ENCODE measurements around the gene CATSPERE. TPM values are rescaled to one million over a fixed set of nuclear protein-coding genes. Genes with fewer than 3 reads are reported as not detected.
"Not testable (repeated sequence)": the region's sequence is repeated elsewhere in the genome, so short reads cannot be mapped to it uniquely, and the experiment has no call there.

Gene CATSPERE
- total RNA-seq, 1 donor, result 0.94 TPM

GRCh38 chr1:244651956-244652622 lies 191.0 kb downstream of the CATSPERE start:
- no peaks in the 10 kb centered on the region for H3K9me3 ChIP-seq (ENCODE audit: low read depth, low read length)
- peaks cover 23% of the 10 kb centered on the region for H3K4me1 ChIP-seq (ENCODE audit: insufficient read depth, low read length)
- H3K27me3 ChIP-seq (ENCODE audit: insufficient read depth, low read length), result no peaks in the 10 kb centered on the region
- H3K4me3 ChIP-seq (ENCODE audit: low read length), result peak overlapping the region; percentile 77

- H3K4me3 ChIP-seq (ENCODE audit: low read length), result peak within 1 kb of the TSS; percentile 77
- no peaks in the 10 kb centered on the region for H3K9me3 ChIP-seq (ENCODE audit: low read depth, low read length)
- H3K27me3 ChIP-seq (ENCODE audit: insufficient read depth, low read length), result no peaks in the 10 kb centered on the region
- peaks cover 23% of the 10 kb centered on the region for H3K4me1 ChIP-seq (ENCODE audit: insufficient read depth, low read length)
These were observed 191.8 kb downstream of the CATSPERE start, which contains the start of gene DESI2 for GRCh38 chr1:244652623-244653438. TSS of gene DESI2 (plus strand) at chr1:244653126. CDS start at chr1:244653314, 188 bp downstream.

GRCh38 chr1:244653439-244654107 lies 192.5 kb downstream of the CATSPERE start:
- Histone ChIP-seq H3K9me3 (ENCODE audit: low read depth, low read length) (no peaks in the 10 kb centered on the region), H3K4me3 (ENCODE audit: low read length) (peak overlapping the region; percentile 77), H3K27me3 (ENCODE audit: insufficient read depth, low read length) (no peaks in the 10 kb centered on the region), H3K4me1 (ENCODE audit: insufficient read depth, low read length) (peaks cover 23% of the 10 kb centered on the region)

GRCh38 chr1:244654108-244655038 lies 193.3 kb downstream of the CATSPERE start:
- peaks cover 23% of the 10 kb centered on the region for H3K4me1 ChIP-seq (ENCODE audit: insufficient read depth, low read length)
- H3K27me3 ChIP-seq (ENCODE audit: insufficient read depth, low read length), result no peaks in the 10 kb centered on the region
- peak overlapping the region; percentile 77 for H3K4me3 ChIP-seq (ENCODE audit: low read length)
- H3K9me3 ChIP-seq (ENCODE audit: low read depth, low read length), result no peaks in the 10 kb centered on the region

- Histone ChIP-seq H3K4me1 (ENCODE audit: insufficient read depth, low read length) (peaks cover 23% of the 10 kb centered on the region), H3K4me3 (ENCODE audit: low read length) (no peak overlapping the region), H3K9me3 (ENCODE audit: low read depth, low read length) (no peaks in the 10 kb centered on the region), H3K27me3 (ENCODE audit: insufficient read depth, low read length) (no peaks in the 10 kb centered on the region)
These were observed 194.1 kb downstream of the CATSPERE start for GRCh38 chr1:244655186-244655585.

GRCh38 chr1:244657421-244657820 lies 196.3 kb downstream of the CATSPERE start:
- Histone ChIP-seq H3K4me1 (ENCODE audit: insufficient read depth, low read length) (peaks cover 17% of the 10 kb centered on the region), H3K4me3 (ENCODE audit: low read length) (no peak overlapping the region)

GRCh38 chr1:244659694-244660093 lies 198.6 kb downstream of the CATSPERE start:
- Histone ChIP-seq H3K4me1 (ENCODE audit: insufficient read depth, low read length) (peaks cover 8% of the 10 kb centered on the region), H3K9me3 (ENCODE audit: low read depth, low read length) (no peaks in the 10 kb centered on the region), H3K27me3 (ENCODE audit: insufficient read depth, low read length) (no peaks in the 10 kb centered on the region), H3K4me3 (ENCODE audit: low read length) (no peak overlapping the region)

More at GRCh38 chr1:244657421-244657820, 196.3 kb downstream of the CATSPERE start:
- H3K27me3 ChIP-seq (ENCODE audit: insufficient read depth, low read length), result no peaks in the 10 kb centered on the region
- H3K9me3 ChIP-seq (ENCODE audit: low read depth, low read length), result no peaks in the 10 kb centered on the region

GRCh38 chr1:244660595-244660994 lies 199.5 kb downstream of the CATSPERE start:
- no peaks in the 10 kb centered on the region for H3K27me3 ChIP-seq (ENCODE audit: insufficient read depth, low read length)
- H3K4me3 ChIP-seq (ENCODE audit: low read length), result no peak overlapping the region
- no peaks in the 10 kb centered on the region for H3K9me3 ChIP-seq (ENCODE audit: low read depth, low read length)
- peaks cover 13% of the 10 kb centered on the region for H3K4me1 ChIP-seq (ENCODE audit: insufficient read depth, low read length)

GRCh38 chr1:244661569-244662312 lies 200.7 kb downstream of the CATSPERE start:
- not testable (repeated sequence) for H3K27me3 ChIP-seq (ENCODE audit: insufficient read depth, low read length); H3K9me3 ChIP-seq (ENCODE audit: low read depth, low read length); H3K4me3 ChIP-seq (ENCODE audit: low read length)
- H3K4me1 ChIP-seq (ENCODE audit: insufficient read depth, low read length), result peaks cover 20% of the 10 kb centered on the region

- H3K9me3 ChIP-seq (ENCODE audit: low read depth, low read length), result no peaks in the 10 kb centered on the region
- H3K27me3 ChIP-seq (ENCODE audit: insufficient read depth, low read length), result no peaks in the 10 kb centered on the region
- no peak overlapping the region for H3K4me3 ChIP-seq (ENCODE audit: low read length)
- peaks cover 20% of the 10 kb centered on the region for H3K4me1 ChIP-seq (ENCODE audit: insufficient read depth, low read length)
These were observed 201.5 kb downstream of the CATSPERE start for GRCh38 chr1:244662599-244662998.

GRCh38 chr1:244664353-244664752 lies 203.3 kb downstream of the CATSPERE start:
- Histone ChIP-seq H3K27me3 (ENCODE audit: insufficient read depth, low read length) (no peaks in the 10 kb centered on the region), H3K9me3 (ENCODE audit: low read depth, low read length) (no peaks in the 10 kb centered on the region), H3K4me3 (ENCODE audit: low read length) (no peak overlapping the region), H3K4me1 (ENCODE audit: insufficient read depth, low read length) (peaks cover 20% of the 10 kb centered on the region)

- Histone ChIP-seq H3K4me3 (ENCODE audit: low read length) (no peak overlapping the region), H3K9me3 (ENCODE audit: low read depth, low read length) (no peaks in the 10 kb centered on the region), H3K27me3 (ENCODE audit: insufficient read depth, low read length) (no peaks in the 10 kb centered on the region), H3K4me1 (ENCODE audit: insufficient read depth, low read length) (peaks cover 20% of the 10 kb centered on the region)
These were observed 204.7 kb downstream of the CATSPERE start for GRCh38 chr1:244665771-244666217.

- H3K4me1 ChIP-seq (ENCODE audit: insufficient read depth, low read length), result peaks cover 20% of the 10 kb centered on the region
- H3K4me3 ChIP-seq (ENCODE audit: low read length); H3K27me3 ChIP-seq (ENCODE audit: insufficient read depth, low read length); H3K9me3 ChIP-seq (ENCODE audit: low read depth, low read length): not testable (repeated sequence)
These were observed 205.8 kb downstream of the CATSPERE start for GRCh38 chr1:244666672-244667418.

Data from mononuclear cell (primary cell).